ENCODE measurements around the gene TMEM130. TPM values are rescaled to one million over a fixed set of nuclear protein-coding genes. Genes with fewer than 3 reads are reported as not detected.

TMEM130 gene
- total and polyA plus RNA-seq, 9 of the 15 experiments (the other 6 are each of a cell fraction or from before 2014, with no cell fraction given): 0.07 TPM; not detected in 8

GRCh38 chr7:98878365-98879197, 8.8 kb upstream of the TMEM130 start, which contains the start of gene TRRAP (continued):
- no peak for TF ChIP-seq EWSR1 (IDR thresholded peaks at IDR 0.05; ENCODE audit: borderline replicate concordance, low read depth, partially characterized antibody)
- peak; percentile 41; the same call in 1 of the 2 replicates for TF ChIP-seq TARDBP (IDR thresholded peaks at IDR 0.05)
- no peak for TF ChIP-seq ZNF740 (CRISPR knock-in tag; IDR thresholded peaks at IDR 0.05)
- no peak for TF ChIP-seq ZNF740 (tag; IDR thresholded peaks at IDR 0.05)
- TF ChIP-seq ZNF696 (CRISPR knock-in tag; conservative IDR thresholded peaks at IDR 0.05): no peak
- TF ChIP-seq HNRNPK (IDR thresholded peaks at IDR 0.05; ENCODE audit: low read depth, low read length, poor library complexity, severe bottlenecking): no peak
- TF ChIP-seq SP2 (IDR thresholded peaks at IDR 0.05; ENCODE audit: extremely low read depth, low read depth, low read length, poor library complexity, severe bottlenecking): peak; percentile 84
- no peak for TF ChIP-seq NUFIP1 (IDR thresholded peaks at IDR 0.05; ENCODE audit: partially characterized antibody)
- TF ChIP-seq ZNF444 (CRISPR knock-in tag; IDR thresholded peaks at IDR 0.05): no peak
- no peak for TF ChIP-seq SMARCE1 (IDR thresholded peaks at IDR 0.05)
- no peak for TF ChIP-seq ELF4 (CRISPR knock-in tag; IDR thresholded peaks at IDR 0.05)
- peak; percentile 67 for TF ChIP-seq TBP (optimal IDR thresholded peaks at IDR 0.05; ENCODE audit: low read depth, low read length)
- TF ChIP-seq, protein P1, sequence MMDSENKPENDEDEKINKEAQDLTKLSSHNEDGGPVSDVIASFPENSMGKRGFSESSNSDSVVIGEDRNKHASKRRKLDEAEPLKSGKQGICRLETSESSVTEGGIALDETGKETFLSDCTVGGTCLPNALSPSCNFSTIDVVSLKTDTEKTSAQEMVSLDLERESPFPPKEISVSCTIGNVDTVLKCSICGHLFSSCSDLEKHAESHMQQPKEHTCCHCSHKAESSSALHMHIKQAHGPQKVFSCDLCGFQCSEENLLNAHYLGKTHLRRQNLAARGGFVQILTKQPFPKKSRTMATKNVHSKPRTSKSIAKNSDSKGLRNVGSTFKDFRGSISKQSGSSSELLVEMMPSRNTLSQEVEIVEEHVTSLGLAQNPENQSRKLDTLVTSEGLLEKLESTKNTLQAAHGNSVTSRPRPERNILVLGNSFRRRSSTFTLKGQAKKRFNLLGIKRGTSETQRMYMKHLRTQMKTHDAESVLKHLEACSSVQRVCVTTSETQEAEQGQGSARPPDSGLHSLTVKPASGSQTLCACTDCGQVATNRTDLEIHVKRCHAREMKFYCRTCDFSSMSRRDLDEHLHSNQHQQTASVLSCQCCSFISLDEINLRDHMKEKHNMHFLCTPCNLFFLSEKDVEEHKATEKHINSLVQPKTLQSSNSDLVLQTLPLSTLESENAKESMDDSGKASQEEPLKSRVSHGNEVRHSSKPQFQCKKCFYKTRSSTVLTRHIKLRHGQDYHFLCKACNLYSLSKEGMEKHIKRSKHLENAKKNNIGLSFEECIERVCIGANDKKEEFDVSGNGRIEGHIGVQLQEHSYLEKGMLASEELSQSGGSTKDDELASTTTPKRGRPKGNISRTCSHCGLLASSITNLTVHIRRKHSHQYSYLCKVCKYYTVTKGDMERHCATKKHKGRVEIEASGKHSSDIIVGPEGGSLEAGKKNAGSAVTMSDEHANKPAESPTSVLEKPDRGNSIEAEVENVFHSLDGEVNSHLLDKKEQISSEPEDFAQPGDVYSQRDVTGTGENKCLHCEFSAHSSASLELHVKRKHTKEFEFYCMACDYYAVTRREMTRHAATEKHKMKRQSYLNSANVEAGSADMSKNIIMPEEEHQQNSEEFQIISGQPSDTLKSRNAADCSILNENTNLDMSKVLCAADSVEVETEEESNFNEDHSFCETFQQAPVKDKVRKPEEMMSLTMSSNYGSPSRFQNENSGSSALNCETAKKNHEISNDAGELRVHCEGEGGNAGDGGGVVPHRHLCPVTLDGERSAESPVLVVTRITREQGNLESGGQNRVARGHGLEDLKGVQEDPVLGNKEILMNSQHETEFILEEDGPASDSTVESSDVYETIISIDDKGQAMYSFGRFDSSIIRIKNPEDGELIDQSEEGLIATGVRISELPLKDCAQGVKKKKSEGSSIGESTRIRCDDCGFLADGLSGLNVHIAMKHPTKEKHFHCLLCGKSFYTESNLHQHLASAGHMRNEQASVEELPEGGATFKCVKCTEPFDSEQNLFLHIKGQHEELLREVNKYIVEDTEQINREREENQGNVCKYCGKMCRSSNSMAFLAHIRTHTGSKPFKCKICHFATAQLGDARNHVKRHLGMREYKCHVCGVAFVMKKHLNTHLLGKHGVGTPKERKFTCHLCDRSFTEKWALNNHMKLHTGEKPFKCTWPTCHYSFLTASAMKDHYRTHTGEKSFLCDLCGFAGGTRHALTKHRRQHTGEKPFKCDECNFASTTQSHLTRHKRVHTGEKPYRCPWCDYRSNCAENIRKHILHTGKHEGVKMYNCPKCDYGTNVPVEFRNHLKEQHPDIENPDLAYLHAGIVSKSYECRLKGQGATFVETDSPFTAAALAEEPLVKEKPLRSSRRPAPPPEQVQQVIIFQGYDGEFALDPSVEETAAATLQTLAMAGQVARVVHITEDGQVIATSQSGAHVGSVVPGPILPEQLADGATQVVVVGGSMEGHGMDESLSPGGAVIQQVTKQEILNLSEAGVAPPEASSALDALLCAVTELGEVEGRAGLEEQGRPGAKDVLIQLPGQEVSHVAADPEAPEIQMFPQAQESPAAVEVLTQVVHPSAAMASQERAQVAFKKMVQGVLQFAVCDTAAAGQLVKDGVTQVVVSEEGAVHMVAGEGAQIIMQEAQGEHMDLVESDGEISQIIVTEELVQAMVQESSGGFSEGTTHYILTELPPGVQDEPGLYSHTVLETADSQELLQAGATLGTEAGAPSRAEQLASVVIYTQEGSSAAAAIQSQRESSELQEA (IDR thresholded peaks at IDR 0.05; ENCODE audit: low read depth): peak; percentile 92
- peak; percentile 28; the same call in 1 of the 2 replicates for TF ChIP-seq SMARCA5 (IDR thresholded peaks at IDR 0.05)
- TF ChIP-seq RBM17 (IDR thresholded peaks at IDR 0.05; ENCODE audit: borderline replicate concordance, low read depth, low read length): no peak
- TF ChIP-seq XRCC5 (IDR thresholded peaks at IDR 0.05; ENCODE audit: low read depth, low read length): 0 out of 2 replicates have a peak, but pooled peaks have one; percentile 63
- TF ChIP-seq ARHGAP35 (IDR thresholded peaks at IDR 0.05; ENCODE audit: partially characterized antibody): no peak

Measured in K562 (cell line).